ENCODE data around the gene CPXM2.
"Not testable (repeated sequence)": the region's sequence is repeated elsewhere in the genome, so short reads cannot be mapped to it uniquely, and the experiment has no call there.

DNA sequence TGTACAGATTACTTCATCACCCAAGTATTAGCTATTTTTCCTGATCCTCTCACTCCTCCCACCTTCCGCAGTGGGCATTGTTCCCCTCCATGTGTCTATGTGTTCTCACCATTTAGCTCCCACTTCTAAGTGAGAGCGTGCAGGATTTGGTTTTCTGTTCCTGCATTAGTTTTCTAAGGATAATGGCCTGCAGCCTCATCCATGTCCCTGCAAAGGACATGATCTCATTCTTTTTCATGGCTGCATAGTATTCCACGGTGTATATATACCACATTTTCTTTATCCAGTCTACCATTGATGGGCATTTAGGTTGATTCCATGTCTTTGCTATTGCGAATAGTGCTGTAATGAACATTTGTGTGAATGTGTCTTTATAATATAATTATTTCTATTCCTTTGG lies 154.7 kb downstream of the CPXM2 start:
- TF ChIP-seq, protein P1, sequence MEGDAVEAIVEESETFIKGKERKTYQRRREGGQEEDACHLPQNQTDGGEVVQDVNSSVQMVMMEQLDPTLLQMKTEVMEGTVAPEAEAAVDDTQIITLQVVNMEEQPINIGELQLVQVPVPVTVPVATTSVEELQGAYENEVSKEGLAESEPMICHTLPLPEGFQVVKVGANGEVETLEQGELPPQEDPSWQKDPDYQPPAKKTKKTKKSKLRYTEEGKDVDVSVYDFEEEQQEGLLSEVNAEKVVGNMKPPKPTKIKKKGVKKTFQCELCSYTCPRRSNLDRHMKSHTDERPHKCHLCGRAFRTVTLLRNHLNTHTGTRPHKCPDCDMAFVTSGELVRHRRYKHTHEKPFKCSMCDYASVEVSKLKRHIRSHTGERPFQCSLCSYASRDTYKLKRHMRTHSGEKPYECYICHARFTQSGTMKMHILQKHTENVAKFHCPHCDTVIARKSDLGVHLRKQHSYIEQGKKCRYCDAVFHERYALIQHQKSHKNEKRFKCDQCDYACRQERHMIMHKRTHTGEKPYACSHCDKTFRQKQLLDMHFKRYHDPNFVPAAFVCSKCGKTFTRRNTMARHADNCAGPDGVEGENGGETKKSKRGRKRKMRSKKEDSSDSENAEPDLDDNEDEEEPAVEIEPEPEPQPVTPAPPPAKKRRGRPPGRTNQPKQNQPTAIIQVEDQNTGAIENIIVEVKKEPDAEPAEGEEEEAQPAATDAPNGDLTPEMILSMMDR (conservative IDR thresholded peaks at IDR 0.05), result not testable (repeated sequence)
- TF ChIP-seq ZFX (IDR thresholded peaks at IDR 0.05), result not testable (repeated sequence)
